NCI-H1092 treated with DMSO at 0.1 percent for 48 hours (cell line): ENCODE results near the gene GALNT18.

Experiments used
- DNase-seq: peaks from one replicate; lab custom pipeline; 2025; lab: John Stamatoyannopoulos, UW

The GALNT18 gene

GRCh38 chr11:11237070-11237832, 384.6 kb downstream of the GALNT18 start:
- DNase-seq = no peak

- no peak for DNase-seq
These were observed 385.2 kb downstream of the GALNT18 start for GRCh38 chr11:11236498-11237059.

GRCh38 chr11:11231763-11232162, 390.0 kb downstream of the GALNT18 start:
- DNase-seq = no peak

GRCh38 chr11:11230802-11231562, 390.8 kb downstream of the GALNT18 start:
- DNase-seq = peak; percentile 15

GRCh38 chr11:11230087-11230486, 391.7 kb downstream of the GALNT18 start:
- DNase-seq = no peak

GRCh38 chr11:11229647-11230046, 392.2 kb downstream of the GALNT18 start:
- DNase-seq = no peak

- no peak for DNase-seq
These were observed 394.3 kb downstream of the GALNT18 start for GRCh38 chr11:11227296-11228085.
